GM12878 (cell line): ENCODE measurements around the gene LIG3. TPM values are rescaled to one million over a fixed set of nuclear protein-coding genes. Genes with fewer than 3 reads are reported as not detected.

Experiments used
- ATAC-seq: fragments of 200-7000 bp; cut with Tn5 transposase; 3 replicates; pipeline ENCODE4 v1.9.1; 2020; ENCODE audit warnings: mild to moderate bottlenecking, moderate library complexity
- BruUV-seq: library from RNA; stranded (reverse); fragments of 400-500 nt; replicated peaks from 2 replicates; lab custom pipeline; 2021; lab: Mats Ljungman, UMichigan
- CTCF ChIA-PET: fragments of 300-600 bp; sonication (Branson Sonifier 250); formaldehyde crosslinking; extraction: SDS; loops from one replicate; lab custom pipeline; 2021; ENCODE audit warnings: inconsistent platforms; lab: Yijun Ruan, JAX
- POLR2A ChIA-PET: fragments of 350-600 bp; formaldehyde crosslinking; extraction: SDS; loops from one replicate; lab custom pipeline; 2021; ENCODE audit warnings: inconsistent platforms; lab: Charles Lee
- RAD21 ChIA-PET: fragments of 300-600 bp; sonication (Branson Sonifier 250); formaldehyde crosslinking; loops from one replicate; lab custom pipeline; 2023; ENCODE audit warnings: antibody characterized with exemption; ENCODE audit not compliant: unreplicated experiment; lab: Charles Lee
- SMC1A ChIA-PET: fragments of 300-600 bp; sonication (Branson Sonifier 250); formaldehyde crosslinking; loops from one replicate; lab custom pipeline; 2023; ENCODE audit not compliant: unreplicated experiment, uncharacterized antibody; lab: Charles Lee
- DNase-seq: peaks from one replicate; pipeline ENCODE4 v3.0.0-alpha.2; 2011; ENCODE audit warnings: low read depth, low spot score
- FAIRE-seq: peaks from 3 replicates; lab custom pipeline; 2011; peaks lifted over from hg19 to GRCh38; lab: Jason Lieb, UNC
- H2AFZ ChIP-seq: 2 replicates; pipeline ENCODE4 v1.6.0; 2011; ENCODE audit warnings: low read depth, low read length, control low read depth; ENCODE audit not compliant: control insufficient read depth
- H3K27ac ChIP-seq: 2 replicates; pipeline ENCODE4 v1.5.1; 2011; ENCODE audit warnings: control low read depth; ENCODE audit not compliant: control insufficient read depth, insufficient read depth
- H3K27me3 ChIP-seq, 2 experiments: replicated peaks in 1 of 2; 2 replicates each; pipeline versions ENCODE4 v1.6.0 to v1.6.1; 2011; ENCODE audit warnings: low read length in 1 of 2; ENCODE audit not compliant: control insufficient read depth in 2 of 2, insufficient read depth in 2 of 2
- H3K36me3 ChIP-seq, 2 experiments: 2 replicates each; pipeline ENCODE4 v1.5.1; 2011; ENCODE audit warnings: low read length in 1 of 2; ENCODE audit not compliant: control insufficient read depth in 2 of 2, insufficient read depth in 2 of 2
- H3K4me1 ChIP-seq: 2 replicates; pipeline ENCODE4 v1.6.1; 2011; ENCODE audit warnings: mild to moderate bottlenecking, low read length, moderate library complexity, mixed read lengths; ENCODE audit not compliant: control insufficient read depth, insufficient read depth
- H3K4me2 ChIP-seq: 2 replicates; pipeline ENCODE4 v1.6.0; 2011; ENCODE audit warnings: control low read depth; ENCODE audit not compliant: control insufficient read depth, insufficient read depth
- H3K4me3 ChIP-seq: fragments of 200-600 bp; sonication (generic); 2 replicates; pipeline ENCODE4 v1.5.1; 2016
- H3K79me2 ChIP-seq: 2 replicates; pipeline ENCODE4 v1.6.0; 2011; ENCODE audit warnings: low read length; ENCODE audit not compliant: control insufficient read depth, insufficient read depth
- H3K9ac ChIP-seq: 2 replicates; pipeline ENCODE4 v1.8.0; 2011; ENCODE audit warnings: low read length, control low read depth, mixed read lengths; ENCODE audit not compliant: control insufficient read depth, insufficient read depth
- H3K9me3 ChIP-seq: replicated peaks from 3 replicates; pipeline ENCODE4 v1.5.1; 2011; ENCODE audit warnings: mild to moderate bottlenecking, low read length; ENCODE audit not compliant: control insufficient read depth, insufficient read depth
- H4K20me1 ChIP-seq: 2 replicates; pipeline ENCODE4 v1.6.0; 2011; ENCODE audit not compliant: control insufficient read depth, insufficient read depth
- YY1 ChIP-seq: IDR thresholded peaks from 2 replicates; pipeline ENCODE4 v1.6.1; 2011; ENCODE audit warnings: low read depth, mild to moderate bottlenecking, low read length
- WGBS: methylation state at CpG from one replicate; pipeline ENCODE4 v1.1.6; 2016; ENCODE audit warnings: low lambda C conversion rate; ENCODE audit not compliant: insufficient replicate concordance, insufficient coverage; ENCODE audit errors: missing lambda C conversion rate; 5-methylcytosine and 5-hydroxymethylcytosine counted together
- in situ Hi-C: fragments of 300-500 bp; cut with MboI; formaldehyde crosslinking; loops from 9 replicates; pipeline ENCODE4 v1.14.3; 2018; ENCODE audit warnings: mixed read lengths
- intact Hi-C: fragments of 100-400 bp; cut with micrococcal nuclease; formaldehyde crosslinking; loops from one replicate; pipeline ENCODE4 v1.14.2; 2022; ENCODE audit not compliant: unreplicated experiment
- polyA plus RNA-seq, 11 experiments: library from polyadenylated mRNA; depleted of rRNA in 4 of 11; unstranded in 6 of 11; stranded (reverse) in 5 of 11; fragments of >200 nt; fragmentation: Nextera tagmentation in 4 of 11; fragmentation: Illumina TruSeq in 1 of 11; extraction: Ambion mirVana in 4 of 11; extraction: Trizol in 1 of 11; gene quantifications; 1 replicate in 1 of 11; 2 replicates in 10 of 11; pipeline versions ENCODE4 v1.2.1 to v1.2.3, GENCODE V29; 2011 to 2016; ENCODE audit warnings: inconsistent platforms in 2 of 11, missing spikeins in 2 of 11, low read depth in 1 of 11
- total RNA-seq, 4 experiments: library from RNA; depleted of rRNA in 3 of 4; stranded (reverse); fragments of >200 nt in 3 of 4; fragmentation: Illumina TruSeq in 1 of 4; extraction: Trizol in 1 of 4; gene quantifications; 2 replicates each; pipeline versions ENCODE4 v1.2.1 to v1.2.3, GENCODE V29; 2013 to 2021
- TF ChIP-seq, protein P1 (sequence below): IDR thresholded peaks from 2 replicates; pipeline ENCODE4 v1.6.1; 2012; ENCODE audit warnings: improper control_type of control experiment, low read depth, low read length; ENCODE audit not compliant: insufficient replicate concordance

LIG3 gene
- total and polyA plus RNA-seq, 10 of the 15 experiments (the other 5 are each of a cell fraction or from before 2014, with no cell fraction given), result 6.5 to 45.4 (median 31.0) TPM

DNA sequence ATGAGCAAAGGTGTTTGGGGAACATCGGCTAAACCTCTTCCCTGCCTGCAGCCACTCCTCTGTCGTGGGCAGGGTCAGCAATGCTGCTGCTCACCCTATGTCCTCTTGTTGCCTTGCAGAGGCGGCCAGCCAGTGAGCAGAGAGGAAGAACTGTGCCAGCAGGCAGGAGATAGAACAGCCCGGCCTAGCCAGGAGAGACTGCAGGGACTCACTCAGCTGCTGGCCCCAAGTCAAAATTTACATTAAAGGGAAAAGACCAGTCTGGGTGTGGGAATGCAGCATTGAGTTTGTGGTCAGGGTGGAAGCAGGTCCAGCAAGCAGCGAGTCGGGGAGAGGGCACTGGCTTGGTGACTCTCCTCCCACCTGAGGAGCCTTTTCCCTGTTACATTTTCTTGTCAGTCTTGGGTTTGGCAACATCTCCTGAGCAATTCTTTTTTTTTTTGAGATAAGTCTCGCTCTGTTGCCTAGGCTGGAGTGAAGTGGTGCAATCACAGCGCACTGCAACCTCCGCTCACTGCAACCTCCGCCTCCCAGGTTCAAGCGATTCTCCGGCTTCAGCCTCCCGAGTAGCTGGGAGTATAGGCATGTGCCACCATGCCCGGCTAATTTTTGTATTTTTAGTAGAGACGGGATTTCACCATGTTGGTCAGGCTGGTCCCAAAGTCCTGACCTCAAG lies 22.7 kb downstream of the LIG3 start:
- Histone ChIP-seq H3K79me2 (no peaks in the 10 kb centered on the region), H2AFZ (no peak overlapping the region), H3K9me3 (no peaks in the 10 kb centered on the region), H3K36me3 (peaks cover 18% of the 10 kb centered on the region in 2 experiments; a peak in 3 of 4 replicates), H4K20me1 (no peaks in the 10 kb centered on the region), H3K4me1 (no peaks in the 10 kb centered on the region; the same call in 1 of the 2 replicates), H3K9ac (no peak overlapping the region), H3K27me3 (no peaks in the 10 kb centered on the region), H3K4me2 (no peak overlapping the region), H3K27ac (no peak overlapping the region), H3K4me3 (no peak overlapping the region)
- 84% methylated on average over 15 of the region's 15 CpGs for WGBS
- SMC1A ChIA-PET, result interaction anchor here (1.2 to 4.6 kb wide), 4 partner anchors 13 to 115 kb away, joined by 3 to 29 read pairs (median 4); no protein-coding TSS in a partner anchor
- TF ChIP-seq YY1, result no peak
- TF ChIP-seq, protein P1, sequence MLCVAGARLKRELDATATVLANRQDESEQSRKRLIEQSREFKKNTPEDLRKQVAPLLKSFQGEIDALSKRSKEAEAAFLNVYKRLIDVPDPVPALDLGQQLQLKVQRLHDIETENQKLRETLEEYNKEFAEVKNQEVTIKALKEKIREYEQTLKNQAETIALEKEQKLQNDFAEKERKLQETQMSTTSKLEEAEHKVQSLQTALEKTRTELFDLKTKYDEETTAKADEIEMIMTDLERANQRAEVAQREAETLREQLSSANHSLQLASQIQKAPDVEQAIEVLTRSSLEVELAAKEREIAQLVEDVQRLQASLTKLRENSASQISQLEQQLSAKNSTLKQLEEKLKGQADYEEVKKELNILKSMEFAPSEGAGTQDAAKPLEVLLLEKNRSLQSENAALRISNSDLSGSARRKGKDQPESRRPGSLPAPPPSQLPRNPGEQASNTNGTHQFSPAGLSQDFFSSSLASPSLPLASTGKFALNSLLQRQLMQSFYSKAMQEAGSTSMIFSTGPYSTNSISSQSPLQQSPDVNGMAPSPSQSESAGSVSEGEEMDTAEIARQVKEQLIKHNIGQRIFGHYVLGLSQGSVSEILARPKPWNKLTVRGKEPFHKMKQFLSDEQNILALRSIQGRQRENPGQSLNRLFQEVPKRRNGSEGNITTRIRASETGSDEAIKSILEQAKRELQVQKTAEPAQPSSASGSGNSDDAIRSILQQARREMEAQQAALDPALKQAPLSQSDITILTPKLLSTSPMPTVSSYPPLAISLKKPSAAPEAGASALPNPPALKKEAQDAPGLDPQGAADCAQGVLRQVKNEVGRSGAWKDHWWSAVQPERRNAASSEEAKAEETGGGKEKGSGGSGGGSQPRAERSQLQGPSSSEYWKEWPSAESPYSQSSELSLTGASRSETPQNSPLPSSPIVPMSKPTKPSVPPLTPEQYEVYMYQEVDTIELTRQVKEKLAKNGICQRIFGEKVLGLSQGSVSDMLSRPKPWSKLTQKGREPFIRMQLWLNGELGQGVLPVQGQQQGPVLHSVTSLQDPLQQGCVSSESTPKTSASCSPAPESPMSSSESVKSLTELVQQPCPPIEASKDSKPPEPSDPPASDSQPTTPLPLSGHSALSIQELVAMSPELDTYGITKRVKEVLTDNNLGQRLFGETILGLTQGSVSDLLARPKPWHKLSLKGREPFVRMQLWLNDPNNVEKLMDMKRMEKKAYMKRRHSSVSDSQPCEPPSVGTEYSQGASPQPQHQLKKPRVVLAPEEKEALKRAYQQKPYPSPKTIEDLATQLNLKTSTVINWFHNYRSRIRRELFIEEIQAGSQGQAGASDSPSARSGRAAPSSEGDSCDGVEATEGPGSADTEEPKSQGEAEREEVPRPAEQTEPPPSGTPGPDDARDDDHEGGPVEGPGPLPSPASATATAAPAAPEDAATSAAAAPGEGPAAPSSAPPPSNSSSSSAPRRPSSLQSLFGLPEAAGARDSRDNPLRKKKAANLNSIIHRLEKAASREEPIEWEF, result no peak
- intact Hi-C loops, result no loop called here
- in situ Hi-C loops, result no loop called here
- RAD21 ChIA-PET, result no interaction called here
- POLR2A ChIA-PET, result no interaction called here
- no peak for ATAC-seq
- CTCF ChIA-PET, result no interaction called here
- BruUV-seq, result no TSS peak
- DNase-seq, result no peak
- FAIRE-seq, result no peak
